Thoracic aorta (tissue), 2 donors: ENCODE results near the gene LARP4. TPM values are rescaled to one million over a fixed set of nuclear protein-coding genes. Genes with fewer than 3 reads are reported as not detected.
"Not testable (repeated sequence)": the region's sequence is repeated elsewhere in the genome, so short reads cannot be mapped to it uniquely, and the experiment has no call there.

Experiments used
- ATAC-seq: fragments of 150-250 bp; one replicate; pipeline ENCODE4 v1.8.0; 2017; ENCODE audit warnings: low read depth; ENCODE audit not compliant: insufficient number of reproducible peaks, low FRiP score
- DNase-seq: peaks from one replicate; pipeline ENCODE4 v3.0.0-alpha.2; 2020; ENCODE audit warnings: low spot score
- H3K27ac ChIP-seq, 2 donors: fragments of 200-600 bp; sonication (generic); 1 replicate in 1 of 2; 2 replicates in 1 of 2; pipeline ENCODE4 v1.5.1; 2016; ENCODE audit warnings: mild to moderate bottlenecking in 2 of 2, moderate library complexity in 2 of 2
- H3K27me3 ChIP-seq: fragments of 200-600 bp; sonication (generic); replicated peaks from 2 replicates; pipeline ENCODE4 v1.6.0; 2016; ENCODE audit warnings: mild to moderate bottlenecking; ENCODE audit not compliant: insufficient read depth
- H3K36me3 ChIP-seq: fragments of 200-600 bp; sonication (generic); one replicate; pipeline ENCODE4 v1.5.1; 2016
- H3K4me1 ChIP-seq, 2 donors: fragments of 200-600 bp; sonication (generic); 1 replicate in 1 of 2; 2 replicates in 1 of 2; pipeline versions ENCODE4 v1.5.1 to v1.6.0; 2016; ENCODE audit warnings: low read depth in 2 of 2, mild to moderate bottlenecking in 1 of 2; ENCODE audit not compliant: control insufficient read depth in 1 of 2
- H3K4me3 ChIP-seq: fragments of 200-600 bp; sonication (generic); 2 replicates; pipeline ENCODE4 v1.5.1; 2016; ENCODE audit warnings: mild to moderate bottlenecking
- H3K9me3 ChIP-seq: fragments of 200-600 bp; sonication (generic); 2 replicates; pipeline ENCODE4 v1.5.1; 2016
- total RNA-seq, 2 donors: library from RNA; depleted of rRNA; stranded (reverse); fragments of >200 nt; gene quantifications; one replicate each; pipeline versions ENCODE4 v1.1.0 to v1.2.3, GENCODE V29; 2016
- TF ChIP-seq, protein P1 (sequence below): fragments of 200-600 bp; sonication (generic); IDR thresholded peaks from one replicate; pipeline ENCODE4 v1.5.1; 2019; ENCODE audit warnings: antibody characterized with exemption

The LARP4 gene
- total RNA-seq, 2 donors from 2014 or later = 13.1 to 73.5 TPM

DNA sequence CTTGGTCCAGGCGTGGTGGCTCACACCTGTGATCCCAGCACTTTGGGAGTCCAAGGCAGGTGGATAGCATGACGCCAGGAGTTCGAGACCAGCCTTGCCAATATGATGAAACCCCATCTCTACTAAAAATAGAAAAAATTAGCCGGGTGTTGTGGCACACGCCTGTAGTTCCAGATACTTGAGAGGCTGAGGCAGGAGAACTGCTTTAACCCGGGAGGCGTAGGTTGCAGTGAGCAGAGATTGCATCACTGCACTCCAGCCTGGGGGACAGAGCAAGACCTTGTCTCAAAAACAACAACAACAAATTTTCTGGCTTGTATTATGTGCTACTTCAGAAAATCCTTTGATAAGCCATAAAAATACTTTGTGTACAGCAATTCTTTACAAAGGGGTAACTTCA is 41.1 kb downstream of the LARP4 start:
- DNase-seq (no peak), ATAC-seq (no peak)
- Histone ChIP-seq H3K4me1 (no peaks in the 10 kb centered on the region), H3K4me3 (no peak overlapping the region), H3K36me3 (peaks cover 35% of the 10 kb centered on the region), H3K9me3 (no peaks in the 10 kb centered on the region), H3K27me3 (no peaks in the 10 kb centered on the region), H3K27ac (no peak overlapping the region)
- TF ChIP-seq, protein P1, sequence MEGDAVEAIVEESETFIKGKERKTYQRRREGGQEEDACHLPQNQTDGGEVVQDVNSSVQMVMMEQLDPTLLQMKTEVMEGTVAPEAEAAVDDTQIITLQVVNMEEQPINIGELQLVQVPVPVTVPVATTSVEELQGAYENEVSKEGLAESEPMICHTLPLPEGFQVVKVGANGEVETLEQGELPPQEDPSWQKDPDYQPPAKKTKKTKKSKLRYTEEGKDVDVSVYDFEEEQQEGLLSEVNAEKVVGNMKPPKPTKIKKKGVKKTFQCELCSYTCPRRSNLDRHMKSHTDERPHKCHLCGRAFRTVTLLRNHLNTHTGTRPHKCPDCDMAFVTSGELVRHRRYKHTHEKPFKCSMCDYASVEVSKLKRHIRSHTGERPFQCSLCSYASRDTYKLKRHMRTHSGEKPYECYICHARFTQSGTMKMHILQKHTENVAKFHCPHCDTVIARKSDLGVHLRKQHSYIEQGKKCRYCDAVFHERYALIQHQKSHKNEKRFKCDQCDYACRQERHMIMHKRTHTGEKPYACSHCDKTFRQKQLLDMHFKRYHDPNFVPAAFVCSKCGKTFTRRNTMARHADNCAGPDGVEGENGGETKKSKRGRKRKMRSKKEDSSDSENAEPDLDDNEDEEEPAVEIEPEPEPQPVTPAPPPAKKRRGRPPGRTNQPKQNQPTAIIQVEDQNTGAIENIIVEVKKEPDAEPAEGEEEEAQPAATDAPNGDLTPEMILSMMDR = no peak

DNA sequence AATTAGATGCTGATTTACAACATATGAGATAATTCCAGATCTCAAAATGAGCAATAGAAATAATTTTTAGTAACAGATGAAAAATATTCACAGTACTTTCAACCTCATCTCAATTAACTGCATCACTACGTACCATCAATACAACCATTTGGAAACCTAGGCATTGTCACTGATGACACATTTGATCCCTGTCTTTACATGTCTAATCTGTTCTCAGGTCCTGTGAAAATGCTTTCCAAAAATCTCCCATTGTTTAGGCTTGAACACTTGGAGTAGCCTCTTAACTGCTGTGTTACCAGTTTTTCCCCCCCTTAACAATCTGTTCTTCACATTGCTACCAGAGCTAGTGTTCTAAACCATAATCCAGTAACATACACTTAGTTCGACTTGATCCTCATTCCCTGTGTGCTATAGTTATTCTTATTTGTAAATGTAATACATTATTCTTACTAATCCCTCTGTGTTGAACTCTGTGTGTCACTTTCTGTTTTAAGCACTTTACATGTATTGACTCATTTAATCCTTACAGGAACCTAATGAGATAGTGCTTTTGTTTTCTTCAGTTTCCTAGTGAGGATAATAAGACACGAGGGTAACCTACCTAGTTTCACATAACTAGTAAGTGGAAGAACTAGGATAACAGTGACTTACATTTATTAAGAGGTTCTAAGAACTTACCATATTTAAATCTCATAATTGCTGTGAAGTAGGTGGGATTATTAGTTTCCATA is 41.7 kb downstream of the LARP4 start:
- Histone ChIP-seq H3K36me3 (peaks cover 35% of the 10 kb centered on the region), H3K9me3 (no peaks in the 10 kb centered on the region), H3K4me3 (no peak overlapping the region), H3K27ac (no peak overlapping the region), H3K4me1 (no peaks in the 10 kb centered on the region), H3K27me3 (no peaks in the 10 kb centered on the region)
- DNase-seq = no peak
- ATAC-seq = no peak
- TF ChIP-seq, protein P1 = no peak

DNA sequence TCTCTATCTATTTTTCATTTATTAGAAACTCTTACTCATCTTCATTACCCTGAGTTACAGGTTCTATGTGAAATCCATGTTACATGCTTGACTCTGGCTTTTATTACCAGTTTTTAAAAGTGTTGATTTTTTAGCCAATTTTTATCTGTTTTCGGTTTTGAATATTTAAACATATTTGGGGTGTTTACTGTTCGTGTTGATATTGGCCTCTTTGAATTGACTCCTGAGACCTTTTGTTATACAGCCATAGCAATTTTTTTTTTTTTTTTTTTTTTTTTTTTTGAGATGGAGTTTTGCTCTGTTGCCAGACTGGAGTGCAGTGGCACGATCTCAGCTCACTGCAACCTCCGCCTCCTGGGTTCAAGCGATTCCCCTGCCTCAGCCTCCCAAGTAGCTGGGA is 49.0 kb downstream of the LARP4 start:
- H3K27ac ChIP-seq, H3K27me3 ChIP-seq, H3K9me3 ChIP-seq, H3K4me3 ChIP-seq, DNase-seq, ATAC-seq, H3K36me3 ChIP-seq, H3K4me1 ChIP-seq: not testable (repeated sequence)

DNA sequence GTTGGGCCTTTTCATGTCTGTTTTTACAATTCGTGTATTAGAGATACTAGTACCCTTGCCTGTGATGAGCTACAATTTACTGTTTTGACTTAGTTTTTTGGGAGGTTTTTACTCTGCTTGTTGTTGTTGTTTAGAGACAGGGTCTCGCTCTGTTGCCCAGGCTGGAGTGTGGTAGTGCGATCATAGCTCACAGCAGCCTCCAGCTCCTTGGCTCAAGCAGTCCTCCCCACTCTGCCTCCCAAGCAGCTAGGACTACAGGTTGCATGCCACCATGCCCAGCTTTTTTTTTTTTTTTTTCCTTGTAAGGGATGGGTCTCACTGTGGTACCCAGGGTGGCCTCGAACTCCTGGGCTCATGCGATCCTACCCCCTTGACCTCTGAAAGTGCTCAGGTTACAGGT is 52.1 kb downstream of the LARP4 start:
- H3K4me3 ChIP-seq = no peak overlapping the region
- peaks cover 2% of the 10 kb centered on the region for H3K36me3 ChIP-seq
- H3K9me3 ChIP-seq = no peaks in the 10 kb centered on the region
- ATAC-seq (no peak), DNase-seq (no peak)
- TF ChIP-seq, protein P1 = no peak
- H3K27ac ChIP-seq = peak overlapping the region in 1 of 2 donors; percentile 2
- peaks cover 5 to 13% of the 10 kb centered on the region in 2 donors for H3K4me1 ChIP-seq
- no peaks in the 10 kb centered on the region for H3K27me3 ChIP-seq

DNA sequence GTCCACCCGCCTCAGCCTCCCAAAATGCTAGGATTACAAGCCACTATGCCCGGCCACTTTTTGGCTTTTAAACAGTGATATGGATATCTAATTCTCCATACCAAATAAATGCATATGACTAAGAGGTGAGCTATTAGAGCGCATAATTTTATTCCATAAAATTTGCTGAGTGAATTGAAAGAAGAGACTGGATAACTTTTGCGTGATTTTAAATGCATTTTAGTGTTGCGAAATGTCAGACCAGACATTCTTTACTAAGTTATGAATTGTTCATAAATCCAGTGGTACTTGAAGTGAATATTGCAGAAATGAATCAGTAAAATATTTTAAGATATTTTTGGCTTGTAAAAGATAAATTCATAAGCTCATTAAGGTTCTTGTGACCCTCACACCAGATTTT is 53.2 kb downstream of the LARP4 start:
- Histone ChIP-seq H3K4me1 (peaks cover 5 to 13% of the 10 kb centered on the region in 2 donors), H3K4me3 (no peak overlapping the region), H3K27me3 (no peaks in the 10 kb centered on the region), H3K9me3 (no peaks in the 10 kb centered on the region), H3K27ac (no peak overlapping the region), H3K36me3 (no peaks in the 10 kb centered on the region)
- DNase-seq (no peak), ATAC-seq (no peak)
- TF ChIP-seq, protein P1 = no peak

DNA sequence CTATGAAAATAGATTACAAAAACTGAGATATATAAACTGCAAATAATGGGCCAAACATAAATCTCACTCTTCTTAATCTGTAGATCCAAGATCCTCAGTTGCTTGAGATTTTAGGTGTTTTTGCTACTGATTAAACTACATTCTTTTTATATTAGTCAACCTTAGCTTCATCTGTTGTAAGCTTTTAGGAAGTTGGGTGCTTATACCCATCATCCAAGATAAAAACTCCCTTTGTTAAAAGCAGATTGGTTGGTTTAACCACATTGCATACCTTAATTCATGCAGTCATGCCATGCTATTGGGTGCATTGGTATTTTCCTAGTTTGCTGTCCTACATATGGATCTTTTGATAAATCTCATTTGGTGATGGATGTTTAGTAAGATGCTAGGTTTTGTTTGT is 57.9 kb downstream of the LARP4 start:
- TF ChIP-seq, protein P1 = no peak
- no peaks in the 10 kb centered on the region for H3K9me3 ChIP-seq
- H3K36me3 ChIP-seq = peaks cover 15% of the 10 kb centered on the region
- ATAC-seq = no peak
- no peak for DNase-seq
- peaks cover 0 to 7% of the 10 kb centered on the region in 2 donors for H3K4me1 ChIP-seq
- H3K27me3 ChIP-seq = no peaks in the 10 kb centered on the region
- no peak overlapping the region for H3K4me3 ChIP-seq
- H3K27ac ChIP-seq = no peak overlapping the region
